HT1080 (cell line): ENCODE results near the gene CBS. TPM values are rescaled to one million over a fixed set of nuclear protein-coding genes. Genes with fewer than 3 reads are reported as not detected.
"Not testable (repeated sequence)": the region's sequence is repeated elsewhere in the genome, so short reads cannot be mapped to it uniquely, and the experiment has no call there.

Experiments used
- DNase-seq: peaks from one replicate; pipeline ENCODE4 v3.0.0-alpha.2; 2015; ENCODE audit warnings: low read depth
- total RNA-seq: library from RNA; depleted of rRNA; stranded (reverse); fragments of >200 nt; shearing (Covaris generic); gene quantifications from 2 replicates; pipeline ENCODE4 v1.2.3, GENCODE V29; 2014

The CBS gene
- total RNA-seq, 1 experiment from 2014 or later, result 25.5 TPM

GRCh38 chr21:43069682-43070081, 6.0 kb downstream of the CBS start:
- not testable (repeated sequence) for DNase-seq

GRCh38 chr21:43068065-43068464, 7.6 kb downstream of the CBS start:
- DNase-seq, result not testable (repeated sequence)

GRCh38 chr21:43066690-43067089, 8.9 kb downstream of the CBS start:
- not testable (repeated sequence) for DNase-seq

- DNase-seq, result not testable (repeated sequence)
Observed at GRCh38 chr21:43065991-43066390, 9.6 kb downstream of the CBS start.

GRCh38 chr21:43064265-43064917, 11.2 kb downstream of the CBS start:
- DNase-seq, result not testable (repeated sequence)

GRCh38 chr21:43062955-43063664, 12.5 kb downstream of the CBS start:
- not testable (repeated sequence) for DNase-seq

GRCh38 chr21:43053112-43053511, 22.5 kb downstream of the CBS start:
- DNase-seq, result not testable (repeated sequence)

GRCh38 chr21:43045876-43046821, 29.5 kb downstream of the CBS start:
- not testable (repeated sequence) for DNase-seq

GRCh38 chr21:43045165-43045875, 30.3 kb downstream of the CBS start:
- not testable (repeated sequence) for DNase-seq

GRCh38 chr21:43044547-43044946, 31.1 kb downstream of the CBS start:
- not testable (repeated sequence) for DNase-seq

- DNase-seq, result not testable (repeated sequence)
Observed at GRCh38 chr21:43043291-43043690, 32.3 kb downstream of the CBS start.

- DNase-seq, result not testable (repeated sequence)
Observed at GRCh38 chr21:43042169-43042568, 33.5 kb downstream of the CBS start.

- DNase-seq, result not testable (repeated sequence)
Observed at GRCh38 chr21:43038659-43039044, 37.0 kb downstream of the CBS start.

GRCh38 chr21:43037918-43038658, 37.5 kb downstream of the CBS start:
- not testable (repeated sequence) for DNase-seq

GRCh38 chr21:43036889-43037288, 38.7 kb downstream of the CBS start:
- not testable (repeated sequence) for DNase-seq

- no peak for DNase-seq
Observed at GRCh38 chr21:43034826-43035225, 40.8 kb downstream of the CBS start.

GRCh38 chr21:43034101-43034500, 41.5 kb downstream of the CBS start:
- DNase-seq, result no peak

- DNase-seq, result no peak
Observed at GRCh38 chr21:43031121-43031619, 44.5 kb downstream of the CBS start.

GRCh38 chr21:43029785-43030184, 45.9 kb downstream of the CBS start:
- no peak for DNase-seq
